Spleen (tissue), 11 donors: ENCODE results near the gene EIF2S2. TPM values are rescaled to one million over a fixed set of nuclear protein-coding genes. Genes with fewer than 3 reads are reported as not detected.

Source experiments
- DNase-seq: peaks from one replicate; pipeline ENCODE4 v3.0.0-alpha.2; 2020
- H3K27ac ChIP-seq, 8 donors: fragments of 200-600 bp; sonication (generic) in 7 of 8; 1 replicate in 4 of 8; 2 replicates in 4 of 8; pipeline versions ENCODE4 v1.5.0 to v1.8.0; 2016 to 2021; ENCODE audit warnings: inconsistent platforms in 4 of 8, mild to moderate bottlenecking in 4 of 8, moderate library complexity in 1 of 8
- H3K27me3 ChIP-seq, 7 donors: fragments of 200-600 bp; sonication (generic) in 6 of 7; replicated peaks in 1 of 7; 1 replicate in 4 of 7; 2 replicates in 3 of 7; pipeline versions ENCODE4 v1.5.0 to v1.8.0; 2016 to 2021; ENCODE audit warnings: inconsistent platforms in 3 of 7, mild to moderate bottlenecking in 1 of 7
- H3K36me3 ChIP-seq, 6 donors: fragments of 200-600 bp; sonication (generic) in 5 of 6; 1 replicate in 4 of 6; 2 replicates in 2 of 6; pipeline versions ENCODE4 v1.5.0 to v1.8.0; 2016 to 2021; ENCODE audit warnings: inconsistent platforms in 2 of 6
- H3K4me1 ChIP-seq, 6 donors: fragments of 200-600 bp; sonication (generic) in 5 of 6; 1 replicate in 3 of 6; 2 replicates in 3 of 6; pipeline versions ENCODE4 v1.5.0 to v1.8.0; 2016 to 2021; ENCODE audit warnings: inconsistent platforms in 3 of 6
- H3K4me3 ChIP-seq, 8 donors: fragments of 200-600 bp; sonication (generic) in 7 of 8; 1 replicate in 4 of 8; 2 replicates in 4 of 8; pipeline versions ENCODE4 v1.5.0 to v1.8.0; 2016 to 2021; ENCODE audit warnings: inconsistent platforms in 4 of 8, mild to moderate bottlenecking in 4 of 8, moderate library complexity in 2 of 8
- H3K9me3 ChIP-seq, 8 donors: fragments of 200-600 bp; sonication (generic) in 7 of 8; 1 replicate in 4 of 8; 2 replicates in 4 of 8; pipeline versions ENCODE4 v1.5.0 to v1.8.0; 2016 to 2021; ENCODE audit warnings: inconsistent platforms in 4 of 8
- CTCF ChIP-seq, 11 experiments: fragments of 200-600 bp in 7 of 11; fragments of 450-650 bp in 4 of 11; sonication (generic) in 4 of 11; IDR thresholded peaks in 8 of 11; conservative IDR thresholded peaks in 3 of 11; 1 replicate in 7 of 11; 2 replicates in 4 of 11; pipeline versions ENCODE4 v1.4.0 to v1.8.0; 2016 to 2021; ENCODE audit warnings: antibody characterized with exemption in 11 of 11, inconsistent platforms in 4 of 11, mild to moderate bottlenecking in 1 of 11
- POLR2A ChIP-seq, 3 donors: fragments of 450-650 bp; IDR thresholded peaks; one replicate each; pipeline ENCODE4 v1.5.1; 2017; ENCODE audit warnings: antibody characterized with exemption in 3 of 3, mild to moderate bottlenecking in 1 of 3
- POLR2AphosphoS5 ChIP-seq, 3 donors: sonication (generic); formaldehyde crosslinking; IDR thresholded peaks; one replicate each; pipeline ENCODE4 v1.5.1; 2017; ENCODE audit warnings: antibody characterized with exemption in 3 of 3
- WGBS, 5 donors: extraction: QIAGEN DNeasy Blood & Tissue Kit in 3 of 5; methylation state at CpG; one replicate each; pipeline versions ENCODE4 v1.1.5 to v1.1.7; 2013 to 2018; 5-methylcytosine and 5-hydroxymethylcytosine counted together
- intact Hi-C: fragments of 100-400 bp; cut with DNase I; formaldehyde crosslinking; loops from one replicate; pipeline ENCODE4 v1.15.0; 2023; ENCODE audit warnings: low total_unique reads
- polyA plus RNA-seq, 3 donors: library from polyadenylated mRNA; stranded (reverse); fragments of 200-250 nt; gene quantifications; one replicate each; pipeline ENCODE4 v1.2.1, GENCODE V29; 2013
- total RNA-seq, 7 donors: library from RNA; depleted of rRNA in 3 of 7; stranded (reverse); fragments of >200 nt in 3 of 7; fragmentation: NEBNext Ultra II Directional in 4 of 7; extraction: Animal tissue kit (Norgen Biotek cat#: 25700) in 4 of 7; gene quantifications; one replicate each; pipeline versions ENCODE4 v1.1.0 to v1.2.1, GENCODE V29; 2016 to 2021
- donor health status: healthy with polysubstance abuse.
- donor health status: DM: no; HTN: no; CAD: no; lungs with moderate emphysema.
- donor health status: DM: no; HTN: no; CAD: no.
- donor health status: Bipolar disorder and iron deficiency.
- donor health status: healthy.
- donor health status: DM: no; HTN: no; CAD: no.
- donor health status: DM: yes; HTN: yes; CAD: no.

The EIF2S2 gene
- total and polyA plus RNA-seq, 10 donors, result 30.0 to 45.3 (median 38.5) TPM

DNA sequence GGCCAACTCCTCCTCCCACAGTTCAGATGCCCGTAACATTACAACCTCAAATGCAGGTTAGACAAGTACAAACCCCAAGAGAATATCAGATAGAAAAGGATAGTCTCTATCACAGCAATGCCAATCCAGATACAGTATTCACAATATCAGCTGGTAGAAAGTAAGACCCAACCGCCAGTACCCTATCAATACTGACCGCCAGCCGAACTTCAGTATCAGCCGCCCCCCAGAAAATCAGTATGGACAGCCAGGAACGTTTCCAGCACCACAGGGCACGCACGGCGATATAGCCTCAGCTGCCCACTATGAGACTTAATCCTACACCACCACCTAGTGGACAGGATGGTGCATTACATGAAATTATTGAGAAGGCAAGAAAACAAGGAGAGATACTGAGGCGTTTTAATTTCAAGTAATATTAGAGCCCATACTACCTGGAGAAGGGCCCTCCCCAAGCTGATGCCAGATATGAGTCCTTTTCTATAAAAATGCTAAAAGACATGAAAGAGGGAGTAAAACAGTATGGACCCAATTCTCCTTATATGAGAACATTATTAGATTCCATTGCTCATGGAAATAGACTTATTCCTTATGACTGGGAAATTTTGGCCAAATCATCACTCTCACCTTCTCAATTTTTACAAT is 17.6 kb upstream of the EIF2S2 start:
- peak overlapping the region in 1 of 8 donors; percentile 38 for H3K4me3 ChIP-seq
- intact Hi-C loops, result no loop called here
- TF ChIP-seq CTCF (IDR thresholded peaks at IDR 0.05 in 8 of 11, conservative IDR thresholded peaks at IDR 0.05 in 3 of 11), result peak; percentile 69 to 90 (median 85)
- no peak for TF ChIP-seq POLR2A (IDR thresholded peaks at IDR 0.05)
- TF ChIP-seq POLR2AphosphoS5 (IDR thresholded peaks at IDR 0.05), result no peak
- DNase-seq, result peak; percentile 79
- peaks cover 0 to 9% (median 4%) of the 10 kb centered on the region in 6 donors for H3K4me1 ChIP-seq
- no peaks in the 10 kb centered on the region for H3K36me3 ChIP-seq
- no peaks in the 10 kb centered on the region for H3K9me3 ChIP-seq
- 1 to 6% (median 4%) methylated on average over 10 of the region's 10 CpGs for WGBS, 5 donors
- no peak overlapping the region for H3K27ac ChIP-seq
- peaks cover 0 to 3% (median 0%) of the 10 kb centered on the region in 7 donors for H3K27me3 ChIP-seq

DNA sequence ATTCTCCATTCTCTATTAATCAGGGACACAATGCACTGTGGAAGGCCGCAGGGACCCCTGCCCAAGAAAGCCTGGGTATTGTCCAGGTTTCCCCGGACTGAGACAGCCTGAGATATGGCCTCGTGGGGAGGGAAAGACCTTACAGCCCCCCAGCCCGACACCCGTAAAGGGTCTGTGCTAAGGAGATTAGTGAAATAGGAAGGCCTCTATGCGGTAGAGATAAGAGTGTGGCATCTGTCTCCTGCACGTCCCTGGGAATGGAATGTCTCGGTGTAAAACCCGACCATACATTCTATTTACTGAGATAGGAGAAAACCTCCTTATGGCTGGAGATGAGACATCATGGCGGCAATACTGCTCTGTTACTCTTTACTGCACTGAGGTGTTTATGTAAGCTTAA is 15.7 kb upstream of the EIF2S2 start:
- intact Hi-C loops, result no loop called here

DNA sequence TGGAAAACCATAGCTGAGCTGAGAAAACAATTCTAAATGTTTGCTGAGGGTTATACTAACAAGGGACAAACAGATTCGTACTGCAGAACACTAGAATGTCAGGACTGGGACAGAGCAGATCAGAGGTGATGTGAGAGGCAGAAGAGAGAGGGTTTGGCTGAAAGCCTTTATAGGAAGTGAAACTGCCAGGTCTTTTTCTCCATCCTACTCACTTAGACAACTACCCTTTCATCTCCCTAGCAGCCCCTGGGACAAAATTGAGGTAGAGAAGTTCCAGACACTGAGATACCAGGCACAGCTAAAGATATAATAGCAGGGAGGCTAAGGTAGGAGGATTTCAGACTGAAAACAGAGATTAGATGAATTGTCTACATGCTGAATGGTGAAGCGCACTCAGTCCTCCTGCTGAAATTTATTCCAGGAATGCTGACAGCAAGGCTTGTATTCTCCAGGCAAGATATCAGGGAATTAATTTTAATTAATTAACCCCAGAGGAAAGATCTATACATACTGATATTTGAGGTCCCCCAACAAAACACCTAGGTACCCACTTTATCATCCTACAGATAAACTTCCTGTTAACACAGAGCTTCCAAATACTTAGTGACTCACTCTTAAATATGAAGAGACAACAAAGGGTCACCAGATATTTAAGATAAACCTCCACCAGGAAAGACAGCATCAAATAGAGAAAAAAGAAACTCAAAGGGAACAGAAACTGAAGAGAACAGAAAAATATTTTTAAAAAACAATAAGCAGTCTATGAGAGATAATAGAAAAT is 12.6 kb upstream of the EIF2S2 start:
- H3K27me3 ChIP-seq, result no peaks in the 10 kb centered on the region
- WGBS, 5 donors, result 62 to 72% (median 68%) methylated on average over 2 of the region's 2 CpGs
- intact Hi-C loops, result no loop called here

More for the DNA sequence above, 15.7 kb upstream of the EIF2S2 start:
- peaks cover 0 to 13% (median 4%) of the 10 kb centered on the region in 6 donors for H3K4me1 ChIP-seq
- no peak for TF ChIP-seq CTCF (IDR thresholded peaks at IDR 0.05 in 8 of 11, conservative IDR thresholded peaks at IDR 0.05 in 3 of 11)
- TF ChIP-seq POLR2A (IDR thresholded peaks at IDR 0.05), result no peak
- TF ChIP-seq POLR2AphosphoS5 (IDR thresholded peaks at IDR 0.05), result no peak
- 79 to 89% (median 83%) methylated on average over 10 of the region's 10 CpGs for WGBS, 5 donors
- peaks cover 0 to 3% (median 0%) of the 10 kb centered on the region in 7 donors for H3K27me3 ChIP-seq
- H3K4me3 ChIP-seq, result no peak overlapping the region
- no peak for DNase-seq
- no peak overlapping the region for H3K27ac ChIP-seq
- no peaks in the 10 kb centered on the region for H3K36me3 ChIP-seq
- H3K9me3 ChIP-seq, result no peaks in the 10 kb centered on the region

More for the DNA sequence above, 12.6 kb upstream of the EIF2S2 start:
- Histone ChIP-seq H3K4me1 (peaks cover 0 to 11% (median 4%) of the 10 kb centered on the region in 6 donors), H3K4me3 (no peak overlapping the region), H3K27ac (no peak overlapping the region), H3K36me3 (no peaks in the 10 kb centered on the region), H3K9me3 (no peaks in the 10 kb centered on the region)
- TF ChIP-seq POLR2A (IDR thresholded peaks at IDR 0.05), result no peak
- no peak for TF ChIP-seq POLR2AphosphoS5 (IDR thresholded peaks at IDR 0.05)
- TF ChIP-seq CTCF (IDR thresholded peaks at IDR 0.05 in 8 of 11, conservative IDR thresholded peaks at IDR 0.05 in 3 of 11), result no peak
- DNase-seq, result no peak
